ENCODE data around the gene TIAM1.
A peak's percentile ranks its signal among the peaks of the same experiment; 100 is the strongest.

The TIAM1 gene

DNA sequence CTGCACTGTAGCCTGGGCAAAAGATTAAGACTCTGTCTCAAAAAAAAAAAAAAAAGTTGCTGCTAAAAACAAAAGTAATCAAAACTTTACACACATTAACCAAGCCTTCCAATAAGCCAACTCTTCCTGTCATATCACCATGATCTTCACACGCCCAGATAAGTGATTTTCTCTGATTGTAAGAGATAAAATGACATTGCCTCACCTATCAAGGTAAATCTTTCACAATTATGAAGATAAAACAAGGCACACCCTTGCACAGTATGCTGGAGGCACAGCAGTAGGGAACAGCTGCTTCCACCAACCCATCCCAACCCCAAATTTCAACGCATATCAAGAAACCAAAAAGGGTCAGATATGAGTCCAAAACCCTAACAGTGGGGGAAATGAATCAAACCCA lies 8.8 kb upstream of the TIAM1 start:
- DNase-seq (ENCODE audit: low spot score): no peak

- DNase-seq (ENCODE audit: low spot score): no peak
These were observed 7.9 kb upstream of the TIAM1 start for GRCh38 chr21:31351960-31352359.

DNA sequence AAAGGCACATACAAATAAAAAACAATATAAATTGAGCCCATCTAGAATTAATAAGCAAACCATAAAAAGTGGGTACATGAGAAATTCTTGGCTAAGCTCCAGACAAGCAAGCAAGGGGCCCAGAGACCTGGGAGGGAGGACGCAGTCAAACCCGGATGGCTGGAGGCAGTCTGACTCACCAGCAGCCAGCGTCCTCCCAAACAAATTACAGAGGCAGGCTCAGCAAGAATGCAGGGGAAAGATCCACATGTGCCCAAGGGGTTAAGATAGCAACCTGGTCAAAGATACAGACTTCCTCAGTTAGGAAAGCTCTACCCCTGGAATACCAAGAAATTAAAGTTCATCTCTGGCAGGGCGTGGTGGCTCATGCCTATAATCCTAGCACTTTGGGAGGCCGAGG lies 7.4 kb upstream of the TIAM1 start:
- DNase-seq (ENCODE audit: low spot score): peak; percentile 78

- DNase-seq (ENCODE audit: low spot score): no peak
These were observed 5.1 kb upstream of the TIAM1 start for GRCh38 chr21:31349208-31349607.

GRCh38 chr21:31348188-31348587 lies 4.1 kb upstream of the TIAM1 start:
- no peak for DNase-seq (ENCODE audit: low spot score)

DNA sequence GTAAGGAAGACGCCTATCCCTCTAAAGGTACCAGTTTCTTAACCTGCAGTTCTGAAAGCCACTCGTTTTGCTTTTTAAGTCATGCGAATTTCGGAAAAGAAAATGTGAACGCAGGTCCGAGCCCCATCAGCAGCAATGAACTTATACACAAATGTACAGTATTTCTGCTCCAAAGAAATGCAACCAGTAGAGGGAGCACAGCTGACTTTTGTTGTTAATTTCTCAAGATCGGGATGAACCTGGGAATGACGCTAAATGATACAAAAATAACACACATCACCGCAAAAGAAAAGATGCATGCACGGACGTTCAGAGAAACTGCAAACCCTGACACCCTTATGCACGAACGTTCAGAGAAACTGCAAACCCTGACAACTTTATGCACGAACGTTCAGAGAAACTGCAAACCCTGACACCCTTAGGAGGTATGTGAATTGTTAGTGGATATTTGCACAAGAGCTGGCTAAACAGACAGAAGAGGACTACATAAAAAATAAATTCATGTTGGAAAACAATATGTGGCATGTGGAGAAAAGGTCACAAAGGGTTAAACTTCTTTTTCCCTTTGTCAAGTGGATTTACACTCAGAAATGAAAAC lies 3.5 kb upstream of the TIAM1 start:
- DNase-seq (ENCODE audit: low spot score): peak; percentile 35

GRCh38 chr21:31346256-31346821 lies 2.3 kb upstream of the TIAM1 start:
- DNase-seq (ENCODE audit: low spot score): no peak

DNA sequence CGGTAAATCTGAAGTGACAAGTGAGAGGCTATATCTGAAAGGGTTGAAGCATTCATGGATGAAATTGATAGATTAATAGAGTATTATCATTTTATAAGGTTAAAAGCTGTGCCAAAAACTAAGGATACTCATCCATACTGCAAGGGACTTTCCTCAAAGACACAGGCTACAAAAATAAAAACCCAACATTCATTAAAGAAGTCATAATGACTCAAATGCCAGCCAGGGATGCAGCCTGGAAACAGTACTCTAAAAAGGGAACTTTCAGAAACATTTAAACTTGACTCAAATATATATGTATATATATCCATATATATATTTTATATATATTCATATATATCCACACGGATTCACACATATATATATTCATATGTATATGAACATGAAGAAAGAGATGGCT lies 1.1 kb upstream of the TIAM1 start:
- no peak for DNase-seq (ENCODE audit: low spot score)

GRCh38 chr21:31343030-31343510 lies 991 bp downstream of the TIAM1 start:
- DNase-seq (ENCODE audit: low spot score): no peak

GRCh38 chr21:31342348-31342747 lies 1.7 kb downstream of the TIAM1 start:
- DNase-seq (ENCODE audit: low spot score): no peak

DNA sequence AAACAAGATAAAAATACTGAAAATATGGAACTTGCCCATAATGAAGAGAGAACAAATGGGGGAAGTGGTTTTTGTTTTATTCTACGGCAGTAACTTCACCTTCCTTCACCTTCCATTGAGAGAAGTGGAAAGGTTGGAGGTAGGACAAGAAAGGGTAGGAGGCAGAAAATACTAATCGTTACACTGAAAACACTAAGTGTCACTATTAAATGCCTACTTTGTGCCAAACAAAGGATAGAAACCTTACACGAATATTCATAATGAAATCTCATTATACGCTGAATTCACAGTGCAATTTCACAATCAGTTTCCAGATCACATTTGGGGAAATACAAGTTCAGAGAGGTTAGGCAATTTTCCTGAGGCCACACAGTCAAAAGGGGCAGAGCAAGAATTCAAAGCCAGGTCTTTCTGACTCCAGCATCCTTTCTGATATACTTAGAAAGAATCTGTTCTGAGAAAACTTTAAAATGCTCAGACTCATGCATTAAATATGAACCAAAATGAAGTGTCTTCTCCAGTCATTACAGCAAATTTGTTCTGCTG lies 3.0 kb downstream of the TIAM1 start:
- DNase-seq (ENCODE audit: low spot score): no peak

DNA sequence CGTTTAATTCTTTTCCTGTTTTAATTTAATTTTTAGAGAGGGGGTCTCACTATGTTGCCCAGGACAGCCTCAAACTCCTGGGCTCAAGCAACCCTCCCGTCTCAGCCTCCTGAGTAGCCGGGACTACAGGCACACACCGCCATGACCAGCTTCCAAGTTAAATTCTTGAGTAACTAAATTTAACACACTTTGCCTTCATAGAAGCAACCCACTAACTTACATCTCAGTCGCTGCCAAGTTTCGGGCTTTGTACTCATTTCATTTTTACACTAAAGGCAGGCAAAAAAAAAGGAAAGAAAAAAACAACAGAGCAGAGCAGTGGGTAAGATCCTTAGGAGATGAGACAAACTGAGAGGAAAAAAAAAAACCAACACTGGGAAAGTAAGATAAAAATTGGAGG lies 3.5 kb downstream of the TIAM1 start:
- DNase-seq (ENCODE audit: low spot score): no peak

- DNase-seq (ENCODE audit: low spot score): no peak
These were observed 4.3 kb downstream of the TIAM1 start for GRCh38 chr21:31339721-31340120.

DNA sequence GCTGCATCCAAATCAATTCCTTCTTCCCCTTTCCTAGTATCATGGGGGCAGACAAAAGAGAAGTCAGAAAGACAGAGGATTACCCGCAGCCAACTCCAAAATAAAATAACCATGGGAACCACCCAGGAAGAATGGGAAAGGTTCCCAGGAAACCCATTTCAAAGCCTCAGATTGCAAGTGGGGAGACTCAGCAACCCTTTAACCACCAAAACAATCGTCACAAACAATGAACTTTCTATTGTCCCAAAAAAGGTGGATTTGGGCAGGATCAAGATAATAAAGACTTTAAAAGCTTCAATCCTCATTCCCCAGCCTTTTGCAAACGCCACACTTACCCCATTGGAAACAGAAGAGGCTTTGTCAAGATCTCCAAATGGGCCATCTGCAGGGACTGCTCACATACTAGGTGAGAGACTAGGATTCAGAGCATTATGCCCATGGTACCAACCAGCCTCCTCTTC lies 5.1 kb downstream of the TIAM1 start:
- DNase-seq (ENCODE audit: low spot score): no peak

GRCh38 chr21:31337996-31338907 lies 5.8 kb downstream of the TIAM1 start:
- DNase-seq (ENCODE audit: low spot score): no peak

GRCh38 chr21:31337086-31337485 lies 7.0 kb downstream of the TIAM1 start:
- DNase-seq (ENCODE audit: low spot score): no peak

- no peak for DNase-seq (ENCODE audit: low spot score)
These were observed 7.4 kb downstream of the TIAM1 start for GRCh38 chr21:31336739-31337040.

DNA sequence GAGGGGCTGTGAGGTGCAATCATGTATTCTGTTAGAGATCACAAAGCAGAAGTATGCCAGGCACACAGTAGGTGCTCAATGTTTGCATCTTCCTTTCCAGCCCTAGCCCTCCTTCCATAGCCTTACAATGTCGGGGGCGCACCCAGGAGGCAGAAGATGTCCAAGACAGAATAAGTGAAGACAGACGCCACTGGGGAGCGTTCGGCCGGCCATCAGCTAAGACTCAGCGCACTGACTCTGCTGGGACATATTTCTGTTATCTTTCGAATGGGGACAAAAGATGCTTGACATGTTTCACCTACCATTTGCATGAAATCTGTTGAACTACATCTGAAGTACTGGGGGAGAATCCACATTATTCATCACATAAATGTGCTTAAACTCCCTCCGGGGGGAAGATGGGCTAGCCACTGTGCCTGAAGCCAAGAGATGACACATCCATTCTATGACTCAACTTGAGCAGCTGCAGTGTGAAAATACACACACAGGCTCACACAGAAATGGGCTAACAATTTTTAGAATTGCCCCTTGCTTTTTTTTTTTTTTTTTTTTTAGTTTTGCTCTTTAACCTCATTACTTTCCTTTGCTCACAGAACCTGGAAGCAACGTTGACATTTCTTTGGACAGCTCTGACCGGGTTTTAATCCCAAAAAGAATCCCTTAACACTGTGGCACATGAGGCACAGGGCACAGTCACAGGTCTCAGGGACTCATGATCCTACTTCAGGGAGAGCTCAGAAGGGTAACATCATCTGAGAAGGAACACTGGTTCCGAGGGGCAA lies 7.9 kb downstream of the TIAM1 start:
- peak; percentile 78 for DNase-seq (ENCODE audit: low spot score)

DNA sequence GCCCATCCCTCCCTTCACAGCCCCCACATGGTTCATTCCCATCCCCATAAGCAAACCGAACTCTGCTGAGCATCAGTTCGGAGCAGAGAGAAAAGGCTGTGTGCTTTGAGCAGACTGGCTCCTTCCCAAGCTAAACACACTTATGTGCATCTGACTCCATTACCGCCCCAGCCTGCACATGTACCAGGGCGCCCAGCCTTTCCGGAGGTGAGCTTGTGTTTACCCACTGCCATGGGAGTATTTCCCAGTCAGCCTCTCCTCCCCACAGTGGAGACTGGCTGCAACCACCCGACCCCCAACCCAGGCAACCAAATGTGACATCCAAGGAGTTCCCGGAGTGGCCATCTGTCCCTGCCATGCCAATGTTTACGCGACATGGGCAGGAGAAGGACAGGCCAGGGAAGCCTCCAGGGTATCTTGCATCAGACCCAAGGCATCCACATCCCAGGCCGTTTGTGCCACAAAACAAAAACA lies 9.4 kb downstream of the TIAM1 start:
- no peak for DNase-seq (ENCODE audit: low spot score)

GRCh38 chr21:31332525-31332924 lies 11.5 kb downstream of the TIAM1 start:
- no peak for DNase-seq (ENCODE audit: low spot score)

DNA sequence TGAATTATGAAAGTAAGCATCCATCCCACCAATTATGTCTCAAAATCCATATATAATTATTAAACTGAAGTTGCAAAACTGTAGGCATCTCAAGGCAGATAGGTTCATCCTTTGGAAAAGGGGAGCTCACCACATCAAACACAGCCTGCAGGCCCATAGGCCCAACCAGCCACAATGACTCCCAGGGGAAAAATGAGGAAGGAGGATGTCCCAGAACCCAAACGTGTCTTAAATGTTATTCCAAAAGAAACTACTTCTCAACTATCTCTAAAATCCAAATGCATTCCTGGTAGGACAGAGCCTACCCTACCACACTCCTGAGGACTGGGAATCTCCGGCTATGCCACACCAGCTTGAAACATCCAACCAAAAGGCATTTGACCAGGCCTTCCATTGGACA lies 12.8 kb downstream of the TIAM1 start:
- no peak for DNase-seq (ENCODE audit: low spot score)

DNA sequence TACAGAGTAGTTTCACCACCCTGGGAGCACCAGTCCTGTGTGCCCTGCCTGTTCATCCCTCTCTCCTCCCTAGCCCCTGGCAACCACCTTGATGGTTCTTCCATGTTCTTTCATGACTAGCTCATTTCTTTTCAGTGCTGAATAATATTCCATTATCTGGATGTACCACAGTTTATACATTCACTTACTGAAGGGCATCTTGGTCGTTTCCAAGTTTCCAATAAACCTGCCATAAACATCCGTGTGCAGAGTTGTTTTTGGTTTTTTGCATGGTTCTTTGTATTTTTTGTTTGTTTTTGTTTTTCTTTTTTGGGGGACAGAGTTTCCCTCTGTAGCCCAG lies 13.9 kb downstream of the TIAM1 start:
- no peak for DNase-seq (ENCODE audit: low spot score)

Measured in kidney tubule cell (primary cell).